ENCODE data around the gene CHTF18.
"Not testable (repeated sequence)": the region's sequence is repeated elsewhere in the genome, so short reads cannot be mapped to it uniquely, and the experiment has no call there.

Gene CHTF18

DNA sequence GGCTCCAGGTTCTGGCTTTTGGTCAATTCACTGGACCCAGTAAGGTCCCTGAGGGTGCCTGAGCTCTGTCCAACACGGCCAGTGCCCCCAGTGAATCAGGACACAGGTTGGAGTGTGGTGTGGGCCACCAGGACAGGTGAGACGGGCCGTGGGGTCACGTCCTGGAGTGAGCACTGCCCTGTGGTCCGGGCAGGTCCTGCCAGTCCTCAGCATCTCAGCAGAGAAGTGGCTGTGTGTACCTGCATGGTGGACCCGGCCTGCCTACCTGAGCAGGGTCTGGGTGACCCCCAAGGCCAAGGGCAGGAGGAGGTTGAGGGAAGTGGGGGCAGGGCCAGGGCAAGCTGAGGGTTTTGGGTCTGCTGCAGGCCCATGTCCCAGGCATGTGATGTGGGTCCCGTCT lies 14.0 kb downstream of the CHTF18 start:
- intact Hi-C loops (cut with DNase I): no loop called here
- no peak for DNase-seq

DNA sequence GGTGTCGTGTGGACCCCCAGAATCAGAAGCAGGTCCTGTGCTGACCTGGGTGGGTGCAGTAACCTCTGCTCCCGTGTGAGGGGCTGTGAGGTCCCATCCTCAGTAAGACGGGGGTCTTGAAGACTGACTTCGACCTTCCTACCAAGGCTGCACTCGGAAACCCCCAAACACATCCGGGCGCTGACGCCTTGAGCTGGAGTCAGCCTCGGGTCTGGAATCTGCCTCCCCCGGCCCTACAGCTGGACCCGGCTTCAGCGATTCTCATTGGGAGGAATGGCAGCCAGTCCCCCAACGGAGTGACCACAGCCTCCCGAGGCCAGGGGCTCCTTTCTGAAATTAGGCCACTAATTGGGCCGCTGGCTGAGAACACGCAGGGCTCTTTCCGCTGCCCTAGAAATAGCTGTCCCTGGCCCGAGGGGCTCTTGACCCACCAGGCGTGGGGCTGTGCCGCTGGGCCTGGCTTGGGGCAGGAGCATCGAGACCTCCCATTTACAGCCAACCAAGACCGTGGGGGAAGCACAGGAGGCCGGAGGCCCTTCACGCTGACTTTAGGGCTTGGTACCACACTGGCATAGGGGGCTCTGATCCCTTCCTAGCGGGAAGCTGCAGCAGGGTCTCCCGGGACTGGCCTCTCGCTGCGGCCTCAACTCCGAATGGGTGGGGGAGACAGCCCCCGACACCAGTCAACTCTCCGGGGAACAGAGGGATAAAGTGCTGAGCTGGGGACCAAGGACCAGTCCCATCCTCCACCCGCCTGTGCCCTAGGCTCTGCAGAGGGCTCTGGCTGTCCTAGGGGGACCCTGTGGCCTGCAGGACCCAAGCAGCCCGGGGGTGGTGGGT lies 14.7 kb downstream of the CHTF18 start:
- DNase-seq: no peak
- intact Hi-C loops (cut with DNase I): no loop called here

DNA sequence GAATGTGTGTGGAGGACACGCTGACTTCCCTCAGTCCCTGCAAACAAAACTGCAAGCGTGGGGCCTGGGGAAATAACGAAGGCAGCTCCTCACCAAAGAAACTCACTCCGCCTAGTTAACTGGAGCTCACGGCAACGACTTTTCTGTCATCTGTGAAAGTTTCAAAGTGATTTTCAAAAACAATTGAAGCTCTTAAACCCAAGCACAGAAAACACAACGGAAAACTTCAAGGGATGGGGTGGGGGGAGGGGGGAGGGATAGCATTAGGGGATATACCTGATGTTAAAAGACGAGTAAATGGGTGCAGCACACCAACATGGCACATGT lies 15.3 kb downstream of the CHTF18 start:
- DNase-seq: no peak
- intact Hi-C loops (cut with DNase I): no loop called here

DNA sequence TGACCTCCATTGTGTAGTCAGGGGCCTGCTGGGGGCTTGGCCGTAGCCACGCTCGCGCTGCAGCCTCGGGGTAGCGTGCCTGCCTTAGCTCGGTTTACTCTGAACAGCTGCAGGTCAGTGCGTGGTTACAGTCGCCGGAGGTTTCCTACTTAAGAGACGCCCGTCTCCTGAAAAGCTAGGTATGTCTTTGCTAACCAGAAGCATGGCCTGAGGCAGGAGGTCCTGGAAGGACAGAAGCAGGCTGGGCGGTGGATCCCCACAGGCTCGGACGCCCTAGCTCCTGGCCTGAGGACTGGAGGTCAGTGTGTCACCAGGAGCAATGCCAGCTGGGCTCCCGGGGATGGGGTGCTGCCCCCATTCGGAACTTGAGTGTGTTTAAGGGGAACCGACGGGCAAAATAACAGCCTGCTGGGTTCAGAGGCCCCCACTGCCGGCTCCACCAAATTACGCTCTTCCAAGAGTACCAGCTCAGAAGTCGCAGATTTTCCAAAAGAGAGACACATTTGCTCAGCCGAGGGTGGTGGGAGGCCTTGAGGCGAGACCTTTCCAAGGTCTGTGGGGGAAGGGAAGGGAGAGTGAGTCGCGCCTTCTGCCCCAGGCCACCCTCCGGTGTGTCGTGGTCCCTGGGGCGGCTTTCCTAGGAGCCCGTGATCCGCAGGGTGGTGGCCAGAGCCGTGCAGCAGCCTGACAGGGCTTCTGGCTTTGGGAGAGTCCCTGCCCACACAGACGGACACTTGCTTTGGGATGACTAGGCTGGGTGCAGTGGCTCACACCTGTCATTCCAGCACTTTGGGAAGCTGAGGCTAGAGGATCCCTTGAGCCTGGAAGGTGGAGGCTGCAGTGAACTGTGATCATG lies 16.0 kb downstream of the CHTF18 start:
- no peak for DNase-seq
- intact Hi-C loops (cut with DNase I): no loop called here

DNA sequence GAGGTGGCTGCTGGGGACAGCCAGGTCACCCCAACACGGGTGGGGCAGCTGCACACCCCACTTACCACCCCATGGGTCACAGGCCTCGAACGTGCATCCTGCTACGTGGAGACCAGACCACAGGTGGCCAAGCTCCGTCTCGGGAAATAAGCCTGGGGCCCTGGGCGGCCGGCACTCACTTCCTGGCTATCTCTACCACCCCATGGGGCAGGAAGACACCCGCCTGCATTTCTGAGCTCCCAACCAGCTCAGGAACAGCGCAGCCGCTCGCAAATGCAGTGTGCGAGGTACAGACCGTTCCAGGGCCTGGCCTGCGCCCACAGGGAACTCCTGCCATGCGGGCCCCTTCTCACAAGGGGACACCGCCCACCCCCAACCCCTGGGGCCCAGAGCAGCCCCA lies 17.1 kb downstream of the CHTF18 start:
- no peak for DNase-seq
- intact Hi-C loops (cut with DNase I): no loop called here

DNA sequence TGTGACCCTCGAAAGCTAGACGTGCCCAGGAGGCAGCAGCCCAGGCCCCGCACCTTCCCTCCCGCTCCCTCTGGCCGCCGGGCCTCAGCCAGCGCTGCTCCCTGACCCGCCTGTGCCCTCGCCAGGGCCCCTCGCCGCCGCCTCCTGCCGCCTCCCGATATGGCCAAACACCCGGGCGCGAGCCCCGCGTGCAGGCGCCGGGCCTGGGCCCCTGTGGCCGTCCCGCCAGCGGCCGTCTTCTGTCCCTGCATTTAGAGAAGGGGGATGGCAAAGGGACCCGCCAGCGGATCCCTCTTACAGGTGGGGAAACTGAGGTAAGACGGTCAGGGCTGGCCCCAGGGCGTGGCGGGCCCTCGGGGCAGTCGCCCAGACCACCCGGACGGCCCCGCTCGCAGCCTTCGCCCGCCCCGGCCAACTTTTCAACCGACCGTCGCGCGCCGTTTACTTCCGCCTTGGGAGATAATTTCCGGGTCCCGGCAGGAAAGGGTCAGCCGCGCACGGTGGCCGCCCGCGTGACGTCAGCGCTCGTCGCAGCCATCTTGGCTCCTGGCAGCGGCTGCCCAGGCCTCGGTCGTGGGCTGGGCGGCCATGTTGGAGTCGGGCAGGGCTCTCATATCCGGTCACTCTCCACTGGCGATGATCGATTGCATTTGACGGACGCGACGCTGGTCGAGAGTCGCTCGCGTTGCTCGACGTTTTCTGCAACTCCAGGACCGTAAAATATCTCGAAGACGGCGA lies 19.1 kb downstream of the CHTF18 start:
- intact Hi-C loops (cut with DNase I): loop anchor here (1.0 kb wide), 1 partner anchor 19 kb away; the partner anchor contains the start of genes CHTF18 and RPUSD1

DNA sequence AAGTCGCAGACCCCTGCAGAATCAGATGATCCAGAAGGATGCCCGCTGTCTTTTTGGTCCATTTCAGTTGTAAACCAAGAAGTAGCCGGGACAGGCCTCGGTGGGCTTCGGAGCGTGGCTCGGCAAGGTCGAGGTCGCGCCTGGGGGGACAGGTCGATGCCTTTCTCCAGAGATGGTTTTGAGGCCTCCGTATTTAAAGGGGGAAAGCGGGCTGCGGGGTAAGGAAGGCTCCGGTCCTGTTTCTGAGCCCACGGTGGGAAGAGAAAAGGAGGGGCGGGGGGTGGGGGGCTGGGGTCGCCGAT lies 19.6 kb downstream of the CHTF18 start:
- intact Hi-C loops (cut with DNase I): no loop called here
- DNase-seq: no peak

More for the DNA sequence above, 19.1 kb downstream of the CHTF18 start:
- peak; percentile 86 to 99 (median 92) for DNase-seq

DNA sequence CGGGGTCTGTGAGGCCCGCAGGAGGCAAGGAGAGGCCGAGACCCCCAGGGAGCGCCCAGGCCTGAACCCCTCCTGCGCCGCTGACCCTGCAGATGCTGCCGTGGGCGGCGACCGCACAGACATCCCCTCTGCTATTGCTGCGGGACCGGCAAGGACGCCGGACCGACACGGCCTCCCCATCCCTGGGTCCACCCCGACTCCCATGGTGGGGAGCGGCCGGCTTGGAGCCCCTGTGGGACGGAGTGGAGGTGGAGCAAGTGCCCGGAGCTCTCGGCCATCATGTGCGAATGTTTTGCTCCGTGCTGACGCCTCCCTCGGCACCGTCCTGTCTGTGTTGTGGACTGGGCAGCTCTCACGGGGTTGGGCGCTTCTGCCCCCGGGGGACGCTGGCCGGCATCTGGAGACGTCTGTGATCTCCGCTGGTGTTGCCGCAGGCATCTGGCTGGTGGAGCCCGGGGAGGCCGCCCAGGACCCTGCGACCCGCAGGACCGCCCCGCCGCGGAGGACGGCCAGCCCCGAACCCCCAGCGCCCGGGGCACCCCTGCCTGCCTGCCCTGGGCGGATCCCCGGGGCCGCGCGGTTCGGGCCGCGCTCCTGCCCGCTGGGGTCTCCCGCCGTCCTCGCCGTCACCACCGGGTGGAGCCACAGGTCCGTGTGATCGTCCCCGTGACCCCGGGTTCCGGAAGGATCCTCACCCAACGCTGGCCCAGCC lies 24.9 kb downstream of the CHTF18 start:
- peak; percentile 39 to 95 (median 70) for DNase-seq
- intact Hi-C loops (cut with DNase I): loop anchor here (1.0 to 5.0 kb wide), 4 partner anchors 154 to 293 kb away; partner anchors contain the start of gene SOX8

DNA sequence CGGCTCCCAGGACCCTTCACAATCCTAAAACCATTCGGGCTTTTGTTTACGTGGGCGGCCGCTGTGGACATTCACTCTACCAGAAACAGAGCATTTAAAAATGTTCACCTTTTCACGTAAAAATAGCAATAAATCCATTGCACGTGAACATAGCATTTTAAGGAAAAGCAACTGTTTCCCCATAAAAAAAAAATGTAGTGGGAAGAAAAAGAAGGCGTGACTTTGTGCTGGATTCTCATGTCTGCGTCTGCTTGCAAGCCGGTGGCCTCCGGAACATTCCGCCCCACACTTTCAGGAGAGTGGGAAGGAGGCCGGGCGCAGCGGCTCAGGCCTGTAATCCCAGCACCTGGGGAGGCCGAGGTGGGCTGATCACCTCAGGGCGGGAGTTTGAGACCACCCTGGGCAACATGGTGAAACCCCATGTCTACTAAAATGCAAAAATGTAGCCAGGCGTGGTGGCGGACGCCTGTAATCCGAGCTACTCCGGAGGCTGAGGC lies 25.5 kb downstream of the CHTF18 start:
- intact Hi-C loops (cut with DNase I): loop anchor here (1.0 to 5.0 kb wide), 4 partner anchors 153 to 293 kb away; partner anchors contain the start of gene SOX8
- no peak for DNase-seq

DNA sequence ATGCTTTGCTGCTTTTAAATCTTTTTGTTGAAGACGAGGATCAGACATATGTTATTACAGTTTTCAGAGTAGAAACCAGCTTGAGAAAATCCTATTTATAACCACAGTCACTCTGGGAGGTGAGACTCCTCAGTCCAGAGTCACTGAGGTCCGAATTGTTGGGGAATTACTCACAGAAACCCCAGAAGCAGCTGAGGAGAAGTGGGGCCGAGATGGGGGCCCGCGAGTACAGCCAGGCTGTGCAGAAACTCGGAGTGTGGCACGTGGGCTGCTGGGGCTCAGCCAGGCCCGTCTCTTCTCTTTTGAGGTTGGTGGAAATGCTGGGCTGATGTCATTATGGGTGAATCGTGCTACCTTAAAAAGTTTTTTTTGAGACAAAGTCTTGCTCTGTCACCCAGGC lies 26.6 kb downstream of the CHTF18 start:
- DNase-seq: no peak
- intact Hi-C loops (cut with DNase I): loop anchor here (5.0 kb wide), 2 partner anchors 152 to 167 kb away; partner anchors contain the start of gene SOX8

DNA sequence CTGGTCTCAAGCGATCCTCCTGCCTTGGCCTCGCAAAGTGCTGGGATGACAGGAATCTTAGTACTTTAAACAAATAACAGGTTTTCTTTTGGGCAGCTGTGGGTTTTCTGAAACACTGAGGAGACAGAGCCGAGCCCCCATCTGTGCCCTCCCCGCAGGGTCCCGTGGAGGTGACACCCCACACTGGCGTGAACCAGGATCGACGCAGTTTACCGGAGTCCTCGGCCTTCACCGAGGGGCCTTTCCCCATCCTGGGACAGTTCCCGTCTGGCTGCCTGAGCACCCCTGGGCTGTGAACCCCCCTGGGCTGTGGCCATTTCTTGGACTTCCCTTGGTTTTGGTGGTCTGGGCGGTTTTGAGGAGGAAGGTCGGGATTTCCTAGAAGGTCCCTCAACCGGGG lies 27.4 kb downstream of the CHTF18 start:
- intact Hi-C loops (cut with DNase I): no loop called here
- no peak for DNase-seq

DNA sequence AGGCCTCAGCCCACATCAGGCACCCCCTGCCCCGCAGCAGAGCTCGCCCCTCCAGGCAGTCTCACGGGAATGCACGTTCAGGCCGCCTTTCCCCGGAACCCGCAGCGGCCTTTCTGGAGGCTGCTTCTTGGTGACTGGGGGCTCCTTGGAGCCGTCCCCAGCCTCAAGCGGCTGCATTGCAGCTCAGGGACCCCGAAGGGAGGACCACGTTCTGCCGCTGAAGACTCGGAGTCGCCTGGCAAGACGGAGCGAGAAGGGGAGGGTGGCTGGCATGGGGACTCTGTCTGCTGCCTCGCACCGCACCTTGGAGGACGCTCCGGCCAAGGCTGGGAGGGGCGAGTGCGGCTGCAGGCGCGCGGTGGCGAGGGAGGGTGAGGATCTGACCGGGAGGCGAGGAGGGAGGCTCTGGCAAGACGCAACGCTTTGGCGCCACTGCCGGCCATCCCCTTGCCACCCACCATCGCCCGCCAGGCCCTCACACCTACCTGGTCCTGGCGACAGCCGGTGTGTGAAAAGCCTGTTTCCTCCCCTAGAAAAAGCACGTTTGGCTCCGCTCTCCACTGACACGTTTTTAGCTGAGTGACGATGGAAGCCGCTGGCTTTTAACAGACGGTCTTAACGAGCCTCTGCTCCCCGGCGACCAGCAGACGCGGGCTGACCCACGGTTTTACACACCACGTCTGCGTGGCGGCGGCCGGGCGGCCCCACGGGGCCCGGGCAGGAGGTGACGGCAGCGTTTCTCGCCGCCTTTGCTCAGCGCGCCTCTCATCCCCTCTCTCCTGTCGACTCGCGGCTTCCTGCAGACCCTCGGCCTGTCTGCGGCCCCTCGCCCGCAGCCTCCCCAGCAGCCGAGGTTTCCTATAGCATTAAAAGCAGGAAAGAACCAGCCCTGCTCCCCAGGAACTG lies 28.8 kb downstream of the CHTF18 start:
- intact Hi-C loops (cut with DNase I): no loop called here
- DNase-seq: no peak

DNA sequence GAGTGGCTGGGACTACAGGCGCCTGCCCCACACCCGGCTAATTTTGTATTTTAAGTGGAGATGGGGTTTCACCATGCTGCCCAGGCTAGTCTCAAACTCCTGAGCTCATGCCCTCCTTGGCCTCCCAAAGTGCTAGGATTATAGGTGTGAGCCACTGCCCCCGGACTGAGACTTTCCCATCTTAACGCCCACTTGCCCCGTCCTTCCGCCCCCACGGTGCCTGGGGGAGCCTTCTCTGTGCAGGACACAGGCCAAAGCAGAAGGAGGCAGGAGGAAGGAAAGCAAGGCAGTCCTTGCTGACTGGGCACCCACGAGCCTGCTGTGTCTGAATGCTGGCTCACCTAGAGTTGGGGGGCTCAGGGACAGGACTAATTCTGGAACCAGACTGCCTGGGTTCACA lies 29.7 kb downstream of the CHTF18 start:
- no peak for DNase-seq
- intact Hi-C loops (cut with DNase I): no loop called here

DNA sequence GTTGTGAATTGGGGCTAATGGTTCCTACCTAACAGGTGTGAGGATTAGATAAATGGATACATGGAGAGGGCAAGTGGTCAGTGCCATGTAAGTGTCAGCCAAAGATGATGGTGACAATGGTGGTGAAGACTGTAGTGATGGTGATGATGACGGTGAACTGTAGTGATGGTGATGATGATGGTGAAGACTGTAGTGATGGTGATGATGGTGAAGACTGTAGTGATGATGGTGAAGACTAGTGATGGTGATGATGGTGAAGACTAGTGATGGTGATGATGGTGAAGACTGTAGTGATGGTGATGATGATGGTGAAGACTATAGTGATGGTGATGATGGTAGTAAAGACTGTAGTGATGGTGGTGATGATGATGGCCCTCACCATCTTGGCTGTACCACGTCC lies 30.2 kb downstream of the CHTF18 start:
- intact Hi-C loops (cut with DNase I): no loop called here
- DNase-seq: no peak

DNA sequence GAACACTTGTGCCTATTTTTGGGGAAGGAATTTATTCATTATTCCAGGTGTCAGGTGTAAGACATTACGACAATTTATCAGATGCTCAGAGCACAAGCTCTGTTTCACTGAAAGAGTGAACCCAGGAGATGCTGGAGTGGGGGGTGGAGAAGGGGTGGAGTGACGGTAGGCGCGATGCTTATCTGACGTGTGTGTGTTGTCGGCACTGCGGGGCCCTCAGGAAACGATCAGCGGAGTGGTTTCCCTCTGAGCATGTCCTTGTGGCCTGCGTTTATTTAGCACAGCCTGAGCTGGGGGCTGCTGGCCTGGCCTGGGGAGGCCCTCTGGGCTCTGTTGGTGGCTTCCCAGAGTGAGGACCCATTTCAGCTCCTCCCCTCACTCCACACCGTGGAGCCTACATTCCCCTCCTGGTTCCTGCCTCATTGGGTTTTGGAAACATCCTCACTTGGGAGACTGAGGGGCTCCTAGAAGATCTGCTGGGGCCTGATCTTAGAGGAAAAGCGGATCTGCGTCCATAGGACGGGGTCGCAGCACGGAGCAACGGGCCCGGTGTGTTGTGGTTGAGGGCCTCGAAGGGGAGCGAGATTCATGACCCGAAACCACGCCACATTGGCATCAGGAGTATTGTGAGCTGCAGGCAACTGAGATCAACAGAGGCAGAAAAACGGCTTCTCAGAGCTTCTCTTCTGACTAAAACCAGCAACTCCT lies 31.1 kb downstream of the CHTF18 start:
- no peak for DNase-seq
- intact Hi-C loops (cut with DNase I): no loop called here

DNA sequence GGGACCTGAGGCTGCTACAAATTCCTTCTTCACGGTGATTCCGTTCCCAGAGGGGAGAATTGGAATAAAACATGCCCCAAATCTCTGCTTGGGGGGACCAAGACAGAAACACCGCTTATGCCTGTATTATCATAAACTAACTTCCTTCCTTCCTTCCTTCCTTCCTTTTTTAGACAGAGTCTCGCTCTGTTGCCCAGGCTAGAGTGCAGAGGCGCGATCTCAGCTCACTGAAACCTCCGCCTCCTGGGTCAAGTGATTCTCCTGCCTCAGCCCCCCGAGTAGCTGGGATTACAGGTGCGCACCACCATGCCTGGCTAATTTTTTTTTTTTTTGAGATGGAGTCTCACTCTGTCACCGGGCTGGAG lies 31.6 kb downstream of the CHTF18 start:
- intact Hi-C loops (cut with DNase I); DNase-seq: not testable (repeated sequence)

DNA sequence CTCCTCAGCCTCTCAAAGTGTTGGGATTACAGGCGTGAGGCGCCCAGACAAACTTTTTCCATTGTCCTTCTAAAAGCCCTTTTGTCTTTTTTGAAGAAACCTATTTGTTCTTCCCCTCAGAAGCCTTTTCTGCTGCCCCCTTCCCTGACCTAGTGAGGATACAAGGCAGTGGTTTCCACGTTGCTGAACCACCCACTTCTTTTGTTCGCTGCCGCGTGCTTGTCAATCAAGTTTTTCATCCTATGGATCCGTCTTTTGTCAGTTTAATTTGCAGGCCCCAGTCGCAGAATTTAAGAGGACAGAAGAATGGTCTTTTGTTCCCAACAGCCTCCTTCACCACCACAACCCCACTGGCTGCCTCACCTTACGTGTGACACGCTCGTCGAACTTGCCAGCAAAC lies 32.3 kb downstream of the CHTF18 start:
- intact Hi-C loops (cut with DNase I): no loop called here
- DNase-seq: no peak

DNA sequence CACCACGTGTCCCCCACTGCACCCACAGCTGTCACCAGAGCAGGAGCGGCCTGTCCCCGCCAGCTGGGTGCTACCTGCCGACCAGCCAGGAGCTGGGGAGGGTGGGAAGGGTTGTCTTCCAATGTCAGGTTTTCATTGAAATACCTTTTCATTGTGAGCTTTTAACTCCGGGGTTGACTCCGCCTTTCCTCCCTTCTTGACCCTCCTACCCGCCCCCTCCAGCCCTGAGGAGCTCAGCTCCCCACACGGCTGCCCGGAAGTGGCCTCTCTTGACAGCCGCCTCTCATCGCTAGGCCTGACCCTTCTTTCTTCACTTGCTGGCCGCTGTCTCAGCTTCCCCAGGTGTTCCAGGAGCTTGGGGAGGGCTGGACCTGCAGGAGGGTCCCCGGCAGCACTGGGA lies 33.3 kb downstream of the CHTF18 start:
- no peak for DNase-seq
- intact Hi-C loops (cut with DNase I): no loop called here
